Common myeloid progenitor, CD34-positive (primary cell): ENCODE results near the gene NKTR.
A peak's percentile ranks its signal among the peaks of the same experiment; 100 is the strongest.

Experiments used
- CTCF ChIA-PET: fragments of 350-600 bp; sonication (Branson Sonifier 250); formaldehyde crosslinking; loops from one replicate; lab custom pipeline; 2021; ENCODE audit warnings: antibody characterized with exemption; lab: Charles Lee
- POLR2A ChIA-PET: fragments of 350-600 bp; sonication (Branson Sonifier 250); formaldehyde crosslinking; loops from one replicate; lab custom pipeline; 2021; ENCODE audit warnings: antibody characterized with exemption; lab: Charles Lee
- DNase-seq, 3 donors: peaks; one replicate each; pipeline versions ENCODE4 v3.0.0 to v3.0.0-alpha.2; 2013
- H3K27ac ChIP-seq, 2 experiments: 1 replicate in 1 of 2; 2 replicates in 1 of 2; pipeline ENCODE4 v1.7.0; 2013; ENCODE audit warnings: inconsistent platforms in 2 of 2, low read length in 2 of 2, mild to moderate bottlenecking in 2 of 2, low read depth in 1 of 2, moderate library complexity in 1 of 2; ENCODE audit not compliant: severe bottlenecking in 2 of 2, insufficient read depth in 1 of 2, poor library complexity in 1 of 2
- H3K27me3 ChIP-seq, 5 experiments: replicated peaks in 2 of 5; 1 replicate in 3 of 5; 2 replicates in 2 of 5; pipeline versions ENCODE4 v1.6.1 to v1.7.0; 2013; ENCODE audit warnings: low read length in 4 of 5, mild to moderate bottlenecking in 2 of 5, moderate library complexity in 2 of 5, inconsistent platforms in 1 of 5; ENCODE audit not compliant: insufficient read depth in 5 of 5, control insufficient read depth in 4 of 5
- H3K36me3 ChIP-seq, 4 experiments: 1 replicate in 2 of 4; 2 replicates in 2 of 4; pipeline versions ENCODE4 v1.6.1 to v1.7.0; 2013; ENCODE audit warnings: low read length in 3 of 4, control low read depth in 1 of 4, mild to moderate bottlenecking in 1 of 4; ENCODE audit not compliant: control insufficient read depth in 4 of 4, insufficient read depth in 4 of 4
- H3K4me1 ChIP-seq, 4 experiments: 1 replicate in 3 of 4; 2 replicates in 1 of 4; pipeline versions ENCODE4 v1.6.1 to v1.7.1; 2013; ENCODE audit warnings: low read length in 3 of 4, mild to moderate bottlenecking in 3 of 4, control low read depth in 1 of 4, inconsistent platforms in 1 of 4, moderate library complexity in 1 of 4; ENCODE audit not compliant: control insufficient read depth in 4 of 4, insufficient read depth in 4 of 4; ENCODE audit errors: control extremely low read depth in 1 of 4
- H3K4me3 ChIP-seq, 7 experiments: 1 replicate in 4 of 7; 2 replicates in 3 of 7; pipeline versions ENCODE4 v1.5.1 to v1.7.0; 2013; ENCODE audit warnings: mild to moderate bottlenecking in 7 of 7, low read length in 6 of 7, moderate library complexity in 6 of 7, inconsistent platforms in 2 of 7, low read depth in 2 of 7, control low read depth in 1 of 7; ENCODE audit not compliant: insufficient read depth in 4 of 7, control insufficient read depth in 1 of 7; ENCODE audit errors: extremely low read depth in 1 of 7
- H3K9me3 ChIP-seq, 5 experiments: 1 replicate in 4 of 5; 2 replicates in 1 of 5; pipeline versions ENCODE4 v1.6.1 to v1.7.1; 2013; ENCODE audit warnings: low read length in 4 of 5, mild to moderate bottlenecking in 2 of 5, inconsistent platforms in 1 of 5, low read depth in 1 of 5, moderate library complexity in 1 of 5; ENCODE audit not compliant: control insufficient read depth in 4 of 5, insufficient read depth in 2 of 5; ENCODE audit errors: control extremely low read depth in 1 of 5
- WGBS: methylation state at CpG from one replicate; pipeline ENCODE4 v1.1.5; 2013; ENCODE audit not compliant: insufficient coverage; 5-methylcytosine and 5-hydroxymethylcytosine counted together

The NKTR gene

GRCh38 chr3:42651248-42652091 lies 51.0 kb downstream of the NKTR start:
- DNase-seq: no peak
- CTCF ChIA-PET: interaction anchor here (0.9 to 2.3 kb wide), 7 partner anchors 9 to 106 kb away, joined by 3 to 13 read pairs (median 5); no protein-coding TSS in a partner anchor
- Histone ChIP-seq H3K4me1 (peaks cover 6 to 34% (median 32%) of the 10 kb centered on the region in 4 experiments), H3K36me3 (peaks cover 6 to 35% (median 14%) of the 10 kb centered on the region in 4 experiments), H3K9me3 (no peaks in the 10 kb centered on the region), H3K27me3 (no peaks in the 10 kb centered on the region), H3K27ac (no peak overlapping the region), H3K4me3 (no peak overlapping the region)
- 98% methylated on average over 6 of the region's 9 CpGs for WGBS
- POLR2A ChIA-PET: no interaction called here

- ChIA-PET POLR2A (interaction anchor here (0.5 kb wide), 1 partner anchor 1675 kb away, joined by 4 read pairs; no protein-coding TSS in a partner anchor), CTCF (interaction anchor here (0.9 to 2.3 kb wide), 8 partner anchors 9 to 106 kb away, joined by 3 to 13 read pairs (median 4); no protein-coding TSS in a partner anchor)
- no peaks in the 10 kb centered on the region for H3K27me3 ChIP-seq
- H3K4me3 ChIP-seq: peak overlapping the region in 1 of 7 experiments; percentile 72
- H3K27ac ChIP-seq: no peak overlapping the region
- no CpG with 5 or more reads among the region's 1 CpG for WGBS
- peaks cover 6 to 34% (median 32%) of the 10 kb centered on the region in 4 experiments for H3K4me1 ChIP-seq
- peaks cover 5 to 27% (median 10%) of the 10 kb centered on the region in 4 experiments for H3K36me3 ChIP-seq
- DNase-seq: peak in 1 of 3 donors; percentile 7
- no peaks in the 10 kb centered on the region for H3K9me3 ChIP-seq
Measured at GRCh38 chr3:42652251-42652610, 51.7 kb downstream of the NKTR start.

GRCh38 chr3:42652611-42653302 lies 52.3 kb downstream of the NKTR start:
- Histone ChIP-seq H3K27ac (no peak overlapping the region), H3K9me3 (no peaks in the 10 kb centered on the region), H3K4me1 (peaks cover 6 to 34% (median 32%) of the 10 kb centered on the region in 4 experiments), H3K27me3 (no peaks in the 10 kb centered on the region), H3K4me3 (peak overlapping the region in 3 of 7 experiments; percentile 5 to 84 (median 72)), H3K36me3 (peaks cover under 1 to 22% (median 7%) of the 10 kb centered on the region in 4 experiments)
- ChIA-PET CTCF (interaction anchor here (1.1 to 2.3 kb wide), 6 partner anchors 16 to 107 kb away, joined by 3 to 13 read pairs (median 4); no protein-coding TSS in a partner anchor), POLR2A (interaction anchor here (0.5 kb wide), 1 partner anchor 1675 kb away, joined by 4 read pairs; no protein-coding TSS in a partner anchor)
- WGBS: 24% methylated on average over 5 of the region's 7 CpGs
- peak; percentile 42 to 82 (median 74) for DNase-seq

GRCh38 chr3:42653303-42653559 lies 52.7 kb downstream of the NKTR start:
- peaks cover 0 to 18% (median 3%) of the 10 kb centered on the region in 4 experiments for H3K36me3 ChIP-seq
- ChIA-PET CTCF (interaction anchor here (1.3 kb wide), 1 partner anchor 106 kb away, joined by 3 read pairs; no protein-coding TSS in a partner anchor), POLR2A (no interaction called here)
- no peak overlapping the region for H3K27ac ChIP-seq
- peak overlapping the region in 4 of 7 experiments; percentile 51 to 84 (median 74) for H3K4me3 ChIP-seq
- WGBS: 100% methylated on average over 1 of the region's 3 CpGs
- no peak for DNase-seq
- H3K4me1 ChIP-seq: peaks cover 6 to 34% (median 32%) of the 10 kb centered on the region in 4 experiments
- H3K27me3 ChIP-seq: no peaks in the 10 kb centered on the region
- H3K9me3 ChIP-seq: no peaks in the 10 kb centered on the region

- no peaks in the 10 kb centered on the region for H3K9me3 ChIP-seq
- no peak within 1 kb of the TSS for H3K27ac ChIP-seq
- peaks cover 6 to 34% (median 32%) of the 10 kb centered on the region in 4 experiments for H3K4me1 ChIP-seq
- no peaks in the 10 kb centered on the region for H3K27me3 ChIP-seq
- H3K4me3 ChIP-seq: peak within 1 kb of the TSS; percentile 37 to 84 (median 70)
- peaks cover 0 to 17% (median under 1%) of the 10 kb centered on the region in 4 experiments for H3K36me3 ChIP-seq
- ChIA-PET CTCF (interaction anchor here (1.2 kb wide), 1 partner anchor 96 kb away, joined by 3 read pairs; no protein-coding TSS in a partner anchor), POLR2A (interaction anchor here (1.2 kb wide), 1 partner anchor 96 kb away, joined by 3 read pairs; no protein-coding TSS in a partner anchor)
- DNase-seq: peak in 2 of 3 donors; percentile 20 to 44
- WGBS: 9% methylated on average over 26 of the region's 31 CpGs
Measured at GRCh38 chr3:42653560-42654330, 53.3 kb downstream of the NKTR start, which contains the start of gene ZBTB47. Gene ZBTB47, plus strand, starts transcription at chr3:42653697. Its CDS starts 4,659 bp downstream, at chr3:42658356.
